GM18909 (cell line): Measurements from ENCODE around the gene ARRDC3.

Source experiments
- ATAC-seq: cut with Tn5 transposase; IDR thresholded peaks from one replicate; pipeline ENCODE4 v1.9.1; 2021; ENCODE audit warnings: mild to moderate bottlenecking; ENCODE audit not compliant: unreplicated experiment, poor library complexity

Gene ARRDC3

DNA sequence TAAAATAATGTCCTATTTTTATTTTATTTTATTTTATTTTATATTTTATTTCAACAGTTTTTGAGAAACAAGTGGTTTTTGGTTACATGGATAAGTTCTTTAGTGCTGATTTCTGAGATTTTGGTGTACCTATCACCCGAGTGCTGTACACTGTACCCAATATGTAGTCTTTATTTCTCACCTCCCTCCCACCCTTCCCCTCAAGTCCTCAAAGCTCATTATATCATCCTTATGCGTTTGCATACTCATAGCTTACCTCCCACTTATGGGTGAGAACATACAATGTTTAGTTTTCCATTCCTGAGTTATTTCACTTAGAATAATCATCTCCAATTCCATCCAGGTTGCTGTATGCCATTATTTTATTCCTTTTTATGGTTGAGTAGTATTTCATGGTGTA lies 63.5 kb downstream of the ARRDC3 start:
- ATAC-seq: no peak

GRCh38 chr5:91318724-91319123 lies 64.4 kb downstream of the ARRDC3 start:
- no peak for ATAC-seq
